Measurements from ENCODE around the gene PDK2.

Gene PDK2

DNA sequence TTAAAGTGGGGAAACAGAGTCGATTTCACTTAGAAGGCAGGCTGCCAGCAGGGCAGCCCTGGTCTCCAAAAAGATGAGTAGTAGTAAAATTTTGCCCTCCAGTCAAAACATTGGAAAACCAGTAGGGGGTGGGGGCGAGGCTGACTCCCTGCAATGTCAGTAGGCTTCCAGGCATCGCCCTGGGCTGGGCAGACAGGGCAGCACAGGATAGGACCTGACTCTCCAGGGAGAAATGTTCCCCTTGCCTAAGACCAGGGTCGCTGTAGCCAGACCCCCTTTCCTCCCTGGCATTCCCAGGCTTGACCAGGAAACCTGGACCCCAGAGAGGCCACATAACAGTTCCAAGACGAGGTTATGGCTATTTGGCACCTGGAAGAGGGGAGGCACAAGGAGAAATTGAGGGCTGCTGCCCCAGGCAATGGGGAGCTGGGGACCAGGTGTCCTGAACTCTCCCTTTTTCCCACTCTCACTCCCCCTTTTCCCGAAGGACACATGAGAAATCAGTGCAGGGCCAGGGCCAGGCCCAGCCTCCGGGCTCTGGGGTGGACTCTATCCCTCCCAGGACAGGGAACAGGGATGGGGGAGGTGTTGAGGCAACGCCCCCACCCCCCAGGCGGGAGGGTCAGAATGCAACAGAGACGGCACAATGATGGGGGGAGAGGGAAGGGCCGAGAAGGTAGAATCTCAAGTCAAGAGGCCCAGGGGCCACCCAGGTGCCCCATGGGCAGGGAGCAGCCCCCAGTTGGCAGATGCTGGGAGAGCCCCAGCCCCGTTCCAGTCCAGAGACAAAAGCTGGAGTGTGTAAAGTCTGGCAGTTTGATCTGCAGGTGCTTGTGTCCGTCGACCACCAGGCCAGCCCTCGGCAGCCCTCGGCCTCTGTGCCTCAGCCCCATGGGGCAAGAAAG, 39.3 kb downstream of the PDK2 start:
- no peak overlapping the region for H3K9ac ChIP-seq (ENCODE audit: low read depth, low read length)

DNA sequence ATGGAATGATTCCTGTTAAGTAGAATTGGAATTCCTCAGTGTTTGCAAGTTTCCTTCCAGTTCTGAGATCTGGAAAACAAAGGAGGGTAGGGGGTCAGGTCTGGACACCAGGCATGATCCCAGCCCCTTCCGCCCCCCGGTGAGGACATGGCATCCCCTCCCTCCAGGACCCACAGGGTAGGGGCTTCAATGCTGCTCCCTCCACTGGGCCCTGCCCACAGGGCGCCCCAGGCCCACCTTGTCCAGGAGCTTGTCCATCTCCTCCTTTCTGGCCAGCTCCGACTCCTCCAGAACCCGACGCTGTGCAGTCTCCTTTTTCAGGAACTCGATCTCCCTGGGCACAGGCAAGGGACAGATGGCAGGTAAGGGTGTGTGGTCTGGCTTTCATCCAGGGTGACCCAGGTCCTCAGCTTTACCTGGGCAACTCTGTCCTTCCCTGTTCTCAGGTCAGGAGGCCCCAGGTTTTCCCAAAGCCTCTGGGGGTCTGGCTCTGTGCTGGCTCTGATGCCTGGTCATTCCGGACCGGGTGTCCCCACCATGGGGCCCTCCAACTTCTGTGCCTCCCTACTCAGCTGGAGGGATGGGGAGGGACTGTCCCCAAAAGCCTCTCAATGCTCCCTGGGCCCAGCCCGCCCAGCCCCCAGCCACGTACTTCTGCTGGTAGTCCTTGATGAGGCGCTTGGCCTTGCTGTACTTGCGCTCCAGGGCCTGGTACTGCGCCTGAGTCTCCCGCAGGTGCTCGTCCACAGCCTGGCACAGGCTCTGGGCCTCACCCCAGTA, 40.4 kb downstream of the PDK2 start:
- peaks cover 60% of the 10 kb centered on the region for H3K36me3 ChIP-seq (ENCODE audit: insufficient read depth, low read length)
- no peaks in the 10 kb centered on the region for H3K27me3 ChIP-seq (ENCODE audit: control insufficient read depth, insufficient read depth, low read length)
- H3K4me1 ChIP-seq (ENCODE audit: control insufficient read depth, insufficient read depth, low read length), result peaks cover 22% of the 10 kb centered on the region
- no peak overlapping the region for H3K4me2 ChIP-seq (ENCODE audit: low read length)
- H3K4me3 ChIP-seq (ENCODE audit: low read length), result no peak overlapping the region
- no peaks in the 10 kb centered on the region for H3K9me3 ChIP-seq (replicated peaks; ENCODE audit: low read length)
- no peak overlapping the region for H3K9ac ChIP-seq (ENCODE audit: low read depth, low read length)

More for the DNA sequence above, 39.3 kb downstream of the PDK2 start:
- no peaks in the 10 kb centered on the region for H3K9me3 ChIP-seq (replicated peaks; ENCODE audit: low read length)
- H3K4me3 ChIP-seq (ENCODE audit: low read length), result no peak overlapping the region
- no peak overlapping the region for H3K4me2 ChIP-seq (ENCODE audit: low read length)
- no peaks in the 10 kb centered on the region for H3K27me3 ChIP-seq (ENCODE audit: control insufficient read depth, insufficient read depth, low read length)
- H3K4me1 ChIP-seq (ENCODE audit: control insufficient read depth, insufficient read depth, low read length), result peaks cover 25% of the 10 kb centered on the region
- peaks cover 51% of the 10 kb centered on the region for H3K36me3 ChIP-seq (ENCODE audit: insufficient read depth, low read length)

- no peaks in the 10 kb centered on the region for H3K27me3 ChIP-seq (ENCODE audit: control insufficient read depth, insufficient read depth, low read length)
- H3K9ac ChIP-seq (ENCODE audit: low read depth, low read length), result no peak overlapping the region
- H3K4me1 ChIP-seq (ENCODE audit: control insufficient read depth, insufficient read depth, low read length), result peaks cover 22% of the 10 kb centered on the region
- H3K9me3 ChIP-seq (replicated peaks; ENCODE audit: low read length), result no peaks in the 10 kb centered on the region
- H3K36me3 ChIP-seq (ENCODE audit: insufficient read depth, low read length), result peaks cover 67% of the 10 kb centered on the region
- H3K4me2 ChIP-seq (ENCODE audit: low read length), result no peak overlapping the region
- H3K4me3 ChIP-seq (ENCODE audit: low read length), result no peak overlapping the region
Observed at GRCh38 chr17:50136096-50136687, 41.0 kb downstream of the PDK2 start.

- Histone ChIP-seq H3K36me3 (ENCODE audit: insufficient read depth, low read length) (peaks cover 76% of the 10 kb centered on the region), H3K4me1 (ENCODE audit: control insufficient read depth, insufficient read depth, low read length) (peaks cover 22% of the 10 kb centered on the region), H3K9ac (ENCODE audit: low read depth, low read length) (no peak overlapping the region), H3K27me3 (ENCODE audit: control insufficient read depth, insufficient read depth, low read length) (no peaks in the 10 kb centered on the region), H3K4me3 (ENCODE audit: low read length) (no peak overlapping the region), H3K4me2 (ENCODE audit: low read length) (no peak overlapping the region), H3K9me3 (replicated peaks; ENCODE audit: low read length) (no peaks in the 10 kb centered on the region)
Observed at GRCh38 chr17:50137042-50137441, 41.9 kb downstream of the PDK2 start.

DNA sequence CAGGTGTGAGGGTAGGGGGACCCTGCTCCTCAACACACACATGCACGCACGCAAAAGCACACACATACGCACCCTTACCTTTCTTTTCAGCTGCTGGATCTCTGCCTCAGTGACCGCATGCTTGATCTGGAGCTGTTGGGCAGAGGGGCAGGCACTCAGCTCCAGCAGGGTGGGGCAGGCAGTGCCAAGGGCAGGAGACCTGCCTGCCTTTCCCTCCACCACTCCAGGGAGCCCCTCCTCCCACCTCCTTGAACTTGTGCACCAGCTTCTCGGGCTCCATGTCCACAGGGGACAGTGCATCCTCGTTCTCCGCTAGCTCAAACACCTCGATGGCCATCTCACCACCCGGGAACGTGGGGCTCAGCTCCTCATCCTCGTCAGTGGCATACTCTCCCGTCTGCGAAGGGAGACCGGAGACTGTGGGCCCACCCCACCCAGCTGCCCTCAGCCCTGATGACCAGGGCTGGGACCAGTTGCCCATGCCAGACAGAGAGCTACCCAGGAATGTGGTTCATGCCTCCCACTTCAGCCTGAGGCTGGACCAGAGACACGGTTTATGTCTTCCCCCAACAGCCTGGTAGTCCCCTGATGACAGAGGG, 44.1 kb downstream of the PDK2 start:
- H3K27me3 ChIP-seq (ENCODE audit: control insufficient read depth, insufficient read depth, low read length), result no peaks in the 10 kb centered on the region
- H3K4me3 ChIP-seq (ENCODE audit: low read length), result no peak overlapping the region
- peaks cover 92% of the 10 kb centered on the region for H3K36me3 ChIP-seq (ENCODE audit: insufficient read depth, low read length)
- no peaks in the 10 kb centered on the region for H3K9me3 ChIP-seq (replicated peaks; ENCODE audit: low read length)
- H3K4me1 ChIP-seq (ENCODE audit: control insufficient read depth, insufficient read depth, low read length), result peaks cover 6% of the 10 kb centered on the region
- no peak overlapping the region for H3K4me2 ChIP-seq (ENCODE audit: low read length)
- no peak overlapping the region for H3K9ac ChIP-seq (ENCODE audit: low read depth, low read length)

GRCh38 chr17:50139950-50140885, 45.1 kb downstream of the PDK2 start:
- H3K27me3 ChIP-seq (ENCODE audit: control insufficient read depth, insufficient read depth, low read length), result no peaks in the 10 kb centered on the region

DNA sequence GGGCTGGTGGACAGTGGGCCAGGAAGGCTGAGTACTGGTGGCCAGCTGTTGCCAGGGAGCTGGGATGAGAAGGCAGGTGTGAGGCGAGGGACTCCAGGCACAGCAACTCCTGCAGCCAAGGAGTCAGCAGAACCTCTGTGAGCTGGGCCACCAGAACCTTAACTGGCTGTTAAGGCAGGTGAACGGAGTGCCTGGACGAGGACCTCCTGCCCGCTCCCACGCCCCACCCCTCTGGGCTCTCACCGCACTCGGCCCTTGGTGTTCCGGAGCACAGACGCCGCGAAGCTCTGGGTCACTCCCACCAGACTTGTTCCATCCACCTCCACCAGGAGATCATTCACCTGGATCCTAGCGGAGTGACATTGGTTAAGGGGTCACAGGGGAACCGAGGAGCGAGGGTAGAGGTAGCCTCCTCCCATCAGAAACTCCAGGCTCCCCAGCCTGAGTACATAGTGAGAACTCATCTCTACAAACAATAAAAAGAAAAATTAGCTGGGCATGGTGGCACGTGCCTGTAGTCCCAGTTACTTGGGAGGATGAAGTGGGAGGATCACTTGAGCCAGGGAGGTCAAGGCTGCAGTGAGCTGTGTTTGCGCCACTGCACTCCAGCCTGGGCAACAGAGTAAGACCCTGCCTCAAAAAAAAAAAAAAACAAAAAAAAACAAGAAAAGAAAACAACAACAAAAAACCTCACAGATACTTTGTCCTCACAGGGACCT, 46.0 kb downstream of the PDK2 start:
- Histone ChIP-seq H3K4me3 (ENCODE audit: low read length) (no peak overlapping the region), H3K36me3 (ENCODE audit: insufficient read depth, low read length) (peaks cover 83% of the 10 kb centered on the region), H3K9me3 (replicated peaks; ENCODE audit: low read length) (no peaks in the 10 kb centered on the region), H3K27me3 (ENCODE audit: control insufficient read depth, insufficient read depth, low read length) (no peaks in the 10 kb centered on the region), H3K9ac (ENCODE audit: low read depth, low read length) (no peak overlapping the region), H3K4me2 (ENCODE audit: low read length) (no peak overlapping the region), H3K4me1 (ENCODE audit: control insufficient read depth, insufficient read depth, low read length) (peaks cover 6% of the 10 kb centered on the region)

More at GRCh38 chr17:50139950-50140885, 45.1 kb downstream of the PDK2 start:
- Histone ChIP-seq H3K9ac (ENCODE audit: low read depth, low read length) (no peak overlapping the region), H3K4me3 (ENCODE audit: low read length) (no peak overlapping the region), H3K4me1 (ENCODE audit: control insufficient read depth, insufficient read depth, low read length) (no peaks in the 10 kb centered on the region), H3K36me3 (ENCODE audit: insufficient read depth, low read length) (peaks cover 90% of the 10 kb centered on the region), H3K9me3 (replicated peaks; ENCODE audit: low read length) (no peaks in the 10 kb centered on the region), H3K4me2 (ENCODE audit: low read length) (no peak overlapping the region)

GRCh38 chr17:50141745-50142110, 46.6 kb downstream of the PDK2 start:
- H3K4me2 ChIP-seq (ENCODE audit: low read length), result no peak overlapping the region
- no peaks in the 10 kb centered on the region for H3K27me3 ChIP-seq (ENCODE audit: control insufficient read depth, insufficient read depth, low read length)
- H3K4me1 ChIP-seq (ENCODE audit: control insufficient read depth, insufficient read depth, low read length), result peaks cover 11% of the 10 kb centered on the region
- peaks cover 82% of the 10 kb centered on the region for H3K36me3 ChIP-seq (ENCODE audit: insufficient read depth, low read length)
- H3K9ac ChIP-seq (ENCODE audit: low read depth, low read length), result no peak overlapping the region
- no peak overlapping the region for H3K4me3 ChIP-seq (ENCODE audit: low read length)
- no peaks in the 10 kb centered on the region for H3K9me3 ChIP-seq (replicated peaks; ENCODE audit: low read length)

DNA sequence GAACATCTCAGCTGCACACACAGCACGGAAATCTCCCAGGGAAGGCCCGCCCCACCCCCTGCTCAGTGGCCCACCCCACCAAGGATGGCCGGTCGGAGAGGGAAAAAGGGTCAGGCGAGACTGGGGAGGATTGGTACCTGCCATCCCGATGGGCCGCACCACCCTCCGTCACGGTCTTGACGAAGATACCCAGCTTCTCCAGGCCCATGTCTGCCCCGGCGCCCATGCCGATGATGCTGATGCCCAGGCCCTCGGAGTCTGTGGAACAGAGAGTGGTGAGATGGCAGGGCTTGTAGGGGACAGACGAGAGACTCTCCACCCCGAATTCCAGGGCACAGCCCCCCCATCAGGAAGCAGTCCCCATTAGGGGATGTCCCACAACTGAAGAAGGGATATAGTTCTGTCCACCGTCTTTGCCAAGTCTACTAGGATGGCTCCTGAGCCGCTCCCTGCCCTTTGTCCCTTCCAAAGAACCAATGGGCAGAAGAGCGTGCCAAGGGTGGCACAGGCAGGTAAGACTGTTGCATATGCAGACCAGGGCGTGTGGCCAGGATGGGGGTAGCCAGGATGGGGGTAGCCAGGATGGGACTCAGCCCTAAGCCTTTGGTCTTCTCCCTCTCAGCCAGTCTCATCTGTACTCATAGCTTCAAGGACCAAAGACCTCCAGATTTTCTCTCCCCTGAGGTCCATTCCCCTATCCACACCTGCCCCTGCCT, 48.5 kb downstream of the PDK2 start:
- H3K9ac ChIP-seq (ENCODE audit: low read depth, low read length), result no peak overlapping the region
- no peaks in the 10 kb centered on the region for H3K9me3 ChIP-seq (replicated peaks; ENCODE audit: low read length)
- no peak overlapping the region for H3K4me2 ChIP-seq (ENCODE audit: low read length)
- peaks cover 23% of the 10 kb centered on the region for H3K4me1 ChIP-seq (ENCODE audit: control insufficient read depth, insufficient read depth, low read length)
- peaks cover 69% of the 10 kb centered on the region for H3K36me3 ChIP-seq (ENCODE audit: insufficient read depth, low read length)
- no peaks in the 10 kb centered on the region for H3K27me3 ChIP-seq (ENCODE audit: control insufficient read depth, insufficient read depth, low read length)
- no peak overlapping the region for H3K4me3 ChIP-seq (ENCODE audit: low read length)

DNA sequence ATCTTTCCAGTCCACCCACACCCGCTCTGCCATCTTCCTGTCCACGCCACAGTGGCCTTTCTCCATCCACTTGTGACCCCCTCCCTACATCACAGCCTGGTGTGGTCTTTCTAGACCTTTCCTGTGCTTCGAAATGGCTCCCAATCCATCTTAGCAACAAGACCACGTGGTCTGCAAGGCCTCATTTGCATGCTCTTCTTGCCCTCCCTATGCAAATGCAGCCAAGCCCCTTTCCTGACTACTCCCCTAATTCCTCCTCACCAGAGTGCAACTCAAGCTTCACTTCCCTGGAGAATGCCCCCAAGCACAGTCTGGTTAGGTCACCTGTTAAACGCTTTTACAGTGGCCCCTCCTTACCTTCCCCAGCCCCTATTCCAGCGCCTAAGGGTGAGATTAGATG, 49.2 kb downstream of the PDK2 start:
- Histone ChIP-seq H3K4me1 (ENCODE audit: control insufficient read depth, insufficient read depth, low read length) (peaks cover 23% of the 10 kb centered on the region), H3K9me3 (replicated peaks; ENCODE audit: low read length) (no peaks in the 10 kb centered on the region), H3K36me3 (ENCODE audit: insufficient read depth, low read length) (peaks cover 61% of the 10 kb centered on the region), H3K27me3 (ENCODE audit: control insufficient read depth, insufficient read depth, low read length) (no peaks in the 10 kb centered on the region), H3K4me2 (ENCODE audit: low read length) (no peak overlapping the region), H3K4me3 (ENCODE audit: low read length) (no peak overlapping the region), H3K9ac (ENCODE audit: low read depth, low read length) (no peak overlapping the region)
